LHCN-M2 (cell line): ENCODE results near the gene EIF4A2. TPM values are rescaled to one million over a fixed set of nuclear protein-coding genes. Genes with fewer than 3 reads are reported as not detected.
A peak's percentile ranks its signal among the peaks of the same experiment; 100 is the strongest.
"Not testable (repeated sequence)": the region's sequence is repeated elsewhere in the genome, so short reads cannot be mapped to it uniquely, and the experiment has no call there.

Experiments
- DNase-seq: peaks from one replicate; pipeline ENCODE4 v3.0.0-alpha.2; 2012; ENCODE audit warnings: low read depth
- total RNA-seq: library from RNA; depleted of rRNA; stranded (reverse); fragments of >200 nt; gene quantifications from 2 replicates; pipeline ENCODE4 v1.2.3, GENCODE V29; 2014; rRNA removed

EIF4A2 gene
- total RNA-seq, 1 experiment from 2014 or later: 493 TPM

- DNase-seq: no peak
These were observed 35.6 kb downstream of the EIF4A2 start for GRCh38 chr3:186818956-186819355.

GRCh38 chr3:186821429-186822387, 38.3 kb downstream of the EIF4A2 start:
- DNase-seq: peak; percentile 57

- DNase-seq: not testable (repeated sequence)
These were observed 39.0 kb downstream of the EIF4A2 start for GRCh38 chr3:186822388-186822759.

- DNase-seq: no peak
These were observed 40.0 kb downstream of the EIF4A2 start for GRCh38 chr3:186823386-186823785.

GRCh38 chr3:186824430-186825139, 41.2 kb downstream of the EIF4A2 start:
- DNase-seq: no peak

- peak; percentile 25 for DNase-seq
These were observed 42.0 kb downstream of the EIF4A2 start for GRCh38 chr3:186825294-186825821.

GRCh38 chr3:186825872-186826409, 42.6 kb downstream of the EIF4A2 start:
- DNase-seq: no peak

GRCh38 chr3:186826410-186826975, 43.1 kb downstream of the EIF4A2 start:
- DNase-seq: no peak

- peak; percentile 72 for DNase-seq
These were observed 43.8 kb downstream of the EIF4A2 start for GRCh38 chr3:186826976-186827857.

- no peak for DNase-seq
These were observed 45.0 kb downstream of the EIF4A2 start for GRCh38 chr3:186828340-186828739.

- DNase-seq: no peak
These were observed 48.4 kb downstream of the EIF4A2 start for GRCh38 chr3:186831798-186832197.

GRCh38 chr3:186832276-186832675, 48.9 kb downstream of the EIF4A2 start:
- no peak for DNase-seq

Other genes with a start within 250 kb of the EIF4A2 start
- 1.4 and 1.7 TPM in 2 replicates for gene CRYGS, start 239.2 kb upstream of the EIF4A2 start, total RNA-seq
- gene TBCCD1, start 216.2 kb upstream of the EIF4A2 start, total RNA-seq: 12.6 and 13.2 TPM in 2 replicates
- 83.8 and 85.5 TPM in 2 replicates for gene DNAJB11, start 212.9 kb upstream of the EIF4A2 start, total RNA-seq
- not detected in 2 replicates for gene AHSG, start 170.5 kb upstream of the EIF4A2 start, total RNA-seq
- 0.06 TPM in 1 of 2 replicates, not detected in the other for gene FETUB, start 143.2 kb upstream of the EIF4A2 start, total RNA-seq
- gene HRG, start 117.6 kb upstream of the EIF4A2 start, total RNA-seq: 0.06 TPM in 1 of 2 replicates, not detected in the other
- not detected in 2 replicates for gene KNG1, start 66.2 kb upstream of the EIF4A2 start, total RNA-seq
- gene RFC4, start 22.9 kb downstream of the EIF4A2 start, total RNA-seq: 59.6 and 78.2 TPM in 2 replicates
- gene ADIPOQ, start 59.1 kb downstream of the EIF4A2 start, total RNA-seq: not detected in 2 replicates
- gene ST6GAL1, start 146.9 kb downstream of the EIF4A2 start, total RNA-seq: 2.0 and 2.7 TPM in 2 replicates